Lung (tissue), 12 donors: ENCODE measurements around the gene PP2D1. TPM values are rescaled to one million over a fixed set of nuclear protein-coding genes. Genes with fewer than 3 reads are reported as not detected.

ENCODE experiments used
- ATAC-seq: fragments of 200-7000 bp; cut with Tn5 transposase; one replicate; pipeline ENCODE4 v1.9.1; 2020; ENCODE audit warnings: moderate number of reproducible peaks; ENCODE audit not compliant: insufficient read depth, low FRiP score
- DNase-seq, 3 donors: peaks; one replicate each; pipeline ENCODE4 v3.0.0-alpha.2; 2013 to 2017
- H3K27ac ChIP-seq, 2 donors: one replicate each; pipeline ENCODE4 v1.5.1; 2013; ENCODE audit warnings: mild to moderate bottlenecking in 2 of 2, moderate library complexity in 2 of 2, control low read depth in 1 of 2, inconsistent platforms in 1 of 2, low read depth in 1 of 2, low read length in 1 of 2
- H3K27me3 ChIP-seq, 3 donors: one replicate each; pipeline ENCODE4 v1.5.1; 2013; ENCODE audit warnings: low read length in 2 of 3; ENCODE audit not compliant: control insufficient read depth in 3 of 3, insufficient read depth in 3 of 3
- H3K36me3 ChIP-seq, 4 donors: one replicate each; pipeline ENCODE4 v1.5.1; 2013; ENCODE audit warnings: low read length in 4 of 4, mild to moderate bottlenecking in 1 of 4, moderate library complexity in 1 of 4; ENCODE audit not compliant: control insufficient read depth in 4 of 4, insufficient read depth in 4 of 4
- H3K4me1 ChIP-seq, 5 donors: one replicate each; pipeline ENCODE4 v1.5.1; 2013; ENCODE audit warnings: low read length in 5 of 5, mild to moderate bottlenecking in 2 of 5, moderate library complexity in 1 of 5; ENCODE audit not compliant: control insufficient read depth in 5 of 5, insufficient read depth in 5 of 5
- H3K4me3 ChIP-seq: one replicate; pipeline ENCODE4 v1.5.1; 2013; ENCODE audit warnings: mild to moderate bottlenecking, control low read depth, moderate library complexity
- H3K9ac ChIP-seq, 2 donors: one replicate each; pipeline ENCODE4 v1.5.1; 2013; ENCODE audit warnings: low read length in 2 of 2, control low read depth in 1 of 2; ENCODE audit not compliant: insufficient read depth in 1 of 2
- H3K9me3 ChIP-seq, 4 donors: one replicate each; pipeline ENCODE4 v1.5.1; 2013; ENCODE audit warnings: low read length in 3 of 4, mild to moderate bottlenecking in 1 of 4, moderate library complexity in 1 of 4; ENCODE audit not compliant: control insufficient read depth in 4 of 4, insufficient read depth in 3 of 4
- WGBS, 2 donors: extraction: QIAGEN DNeasy Blood & Tissue Kit; methylation state at CpG; one replicate each; pipeline ENCODE4 v1.1.7; 2013; 5-methylcytosine and 5-hydroxymethylcytosine counted together
- polyA plus RNA-seq, 2 donors: library from polyadenylated mRNA; stranded (reverse); fragments of 200-250 nt; gene quantifications; one replicate each; pipeline ENCODE4 v1.2.1, GENCODE V29; 2013
- total RNA-seq, 2 donors: library from RNA; depleted of rRNA in 1 of 2; stranded (reverse); fragments of >200 nt in 1 of 2; gene quantifications; one replicate each; pipeline ENCODE4 v1.2.1, GENCODE V29; 2014 to 2021
- TF ChIP-seq, protein P1 (sequence below): IDR thresholded peaks from 2 replicates; pipeline ENCODE4 v1.5.1; 2012; ENCODE audit warnings: mild to moderate bottlenecking; ENCODE audit errors: control extremely low read depth, extremely low read depth
- donor health status: control.
- donor health status: control.
- donor health status: Bipolar disorder and iron deficiency.
- donor health status: healthy.
- donor health status: DM: yes; HTN: yes; CAD: no.

Gene PP2D1
- total and polyA plus RNA-seq, 4 donors = not detected

GRCh38 chr3:20055020-20055775 is 43.1 kb upstream of the PP2D1 start:
- Histone ChIP-seq H3K27me3 (no peaks in the 10 kb centered on the region), H3K9ac (peak overlapping the region in 1 of 2 donors; percentile 35), H3K36me3 (no peaks in the 10 kb centered on the region), H3K4me3 (no peak overlapping the region), H3K4me1 (peaks cover 14 to 48% (median 37%) of the 10 kb centered on the region in 5 donors), H3K27ac (peak overlapping the region; percentile 80 to 83), H3K9me3 (no peaks in the 10 kb centered on the region)
- TF ChIP-seq, protein P1, sequence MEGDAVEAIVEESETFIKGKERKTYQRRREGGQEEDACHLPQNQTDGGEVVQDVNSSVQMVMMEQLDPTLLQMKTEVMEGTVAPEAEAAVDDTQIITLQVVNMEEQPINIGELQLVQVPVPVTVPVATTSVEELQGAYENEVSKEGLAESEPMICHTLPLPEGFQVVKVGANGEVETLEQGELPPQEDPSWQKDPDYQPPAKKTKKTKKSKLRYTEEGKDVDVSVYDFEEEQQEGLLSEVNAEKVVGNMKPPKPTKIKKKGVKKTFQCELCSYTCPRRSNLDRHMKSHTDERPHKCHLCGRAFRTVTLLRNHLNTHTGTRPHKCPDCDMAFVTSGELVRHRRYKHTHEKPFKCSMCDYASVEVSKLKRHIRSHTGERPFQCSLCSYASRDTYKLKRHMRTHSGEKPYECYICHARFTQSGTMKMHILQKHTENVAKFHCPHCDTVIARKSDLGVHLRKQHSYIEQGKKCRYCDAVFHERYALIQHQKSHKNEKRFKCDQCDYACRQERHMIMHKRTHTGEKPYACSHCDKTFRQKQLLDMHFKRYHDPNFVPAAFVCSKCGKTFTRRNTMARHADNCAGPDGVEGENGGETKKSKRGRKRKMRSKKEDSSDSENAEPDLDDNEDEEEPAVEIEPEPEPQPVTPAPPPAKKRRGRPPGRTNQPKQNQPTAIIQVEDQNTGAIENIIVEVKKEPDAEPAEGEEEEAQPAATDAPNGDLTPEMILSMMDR = no peak
- DNase-seq (peak in 1 of 3 donors; percentile 35), ATAC-seq (no peak)
- WGBS, 2 donors = 38 to 48% methylated on average over 10 of the region's 10 CpGs

GRCh38 chr3:20054549-20054987 is 42.5 kb upstream of the PP2D1 start:
- 34 to 45% methylated on average over 4 of the region's 4 CpGs for WGBS, 2 donors
- ATAC-seq (peak; percentile 81), DNase-seq (peak in 1 of 3 donors; percentile 24)
- peak overlapping the region; percentile 80 to 83 for H3K27ac ChIP-seq
- H3K9me3 ChIP-seq = no peaks in the 10 kb centered on the region
- H3K9ac ChIP-seq = no peak overlapping the region
- H3K4me1 ChIP-seq = peaks cover 16 to 48% (median 39%) of the 10 kb centered on the region in 5 donors
- no peaks in the 10 kb centered on the region for H3K36me3 ChIP-seq
- no peak overlapping the region for H3K4me3 ChIP-seq
- H3K27me3 ChIP-seq = no peaks in the 10 kb centered on the region
- TF ChIP-seq, protein P1 = no peak

GRCh38 chr3:20052851-20053250 is 40.8 kb upstream of the PP2D1 start:
- no peak for DNase-seq
- H3K4me3 ChIP-seq = no peak overlapping the region
- H3K9ac ChIP-seq = no peak overlapping the region
- H3K27me3 ChIP-seq = no peaks in the 10 kb centered on the region
- no peak for ATAC-seq
- H3K27ac ChIP-seq = no peak overlapping the region
- TF ChIP-seq, protein P1 = no peak
- peaks cover 16 to 47% (median 29%) of the 10 kb centered on the region in 5 donors for H3K4me1 ChIP-seq
- no peaks in the 10 kb centered on the region for H3K36me3 ChIP-seq
- 71 to 89% methylated on average over 7 of the region's 7 CpGs for WGBS, 2 donors
- H3K9me3 ChIP-seq = no peaks in the 10 kb centered on the region
